ENCODE results near the gene KDM4B. TPM values are rescaled to one million over a fixed set of nuclear protein-coding genes. Genes with fewer than 3 reads are reported as not detected.

KDM4B gene
- total and polyA plus RNA-seq, 2 of the 8 experiments (the other 6 are each of a cell fraction or from before 2014, with no cell fraction given) = 12.0 to 31.9 TPM

GRCh38 chr19:5123646-5124045 is 154.7 kb downstream of the KDM4B start:
- Histone ChIP-seq H3K4me1 (replicated peaks in 1 of 4; ENCODE audit: control insufficient read depth in 3 of 4, insufficient read depth in 4 of 4, low read length in 3 of 4) (peaks cover 5 to 44% (median 38%) of the 10 kb centered on the region in 4 experiments), H3K14ac (ENCODE audit: insufficient read length) (no peak overlapping the region), H2BK5ac (ENCODE audit: low read depth, low read length) (no peak overlapping the region), H3K79me2 (ENCODE audit: control insufficient read depth in 1 of 2, insufficient read depth in 2 of 2, low read length in 2 of 2) (no peaks in the 10 kb centered on the region), H3K18ac (ENCODE audit: extremely low read depth, low read length) (no peak overlapping the region; the same call in 1 of the 2 replicates), H3K36me3 (ENCODE audit: control insufficient read depth in 2 of 4, insufficient read depth in 4 of 4, low read length in 3 of 4) (peaks cover 0 to 6% (median 2%) of the 10 kb centered on the region in 4 experiments; a peak in 4 of 8 replicates), H3K27me3 (replicated peaks in 1 of 4; ENCODE audit: control insufficient read depth in 3 of 4, extremely low read depth in 1 of 4, insufficient read depth in 3 of 4, low read length in 3 of 4) (no peaks in the 10 kb centered on the region), H3K79me1 (ENCODE audit: low read depth, low read length) (0 out of 2 replicates have a peak, but pooled peaks cover 3% of the 10 kb centered on the region), H3K23me2 (ENCODE audit: low read depth, low read length) (no peaks in the 10 kb centered on the region), H3K9ac (replicated peaks in 1 of 4; ENCODE audit: extremely low read depth in 1 of 4, low read depth in 3 of 4, low read length in 3 of 4) (no peak overlapping the region), H3K23ac (ENCODE audit: insufficient read length) (no peak overlapping the region), H3K4me2 (ENCODE audit: insufficient read depth in 1 of 2, low read depth in 2 of 2, low read length in 2 of 2) (no peak overlapping the region; a peak in 1 of 4 replicates), H2BK15ac (ENCODE audit: low read length) (no peak overlapping the region), H4K91ac (replicated peaks; ENCODE audit: insufficient read length, low read length) (no peak overlapping the region), H3K4me3 (ENCODE audit: extremely low read depth in 1 of 4, insufficient read depth in 2 of 4, low read depth in 3 of 4, low read length in 4 of 4) (no peak overlapping the region), H2BK120ac (replicated peaks; ENCODE audit: low read depth, low read length) (no peak overlapping the region), H4K8ac (ENCODE audit: extremely low read depth, insufficient read depth, low read length) (no peak overlapping the region), H4K20me1 (replicated peaks in 1 of 2; ENCODE audit: control insufficient read depth in 1 of 2, insufficient read depth in 2 of 2, low read length in 2 of 2) (no peaks in the 10 kb centered on the region), H3K9me3 (ENCODE audit: insufficient read depth in 2 of 2, low read depth in 1 of 2, low read length in 1 of 2) (no peaks in the 10 kb centered on the region), H2AFZ (ENCODE audit: low read length) (no peak overlapping the region), H3K27ac (ENCODE audit: low read depth, low read length) (no peak overlapping the region), H4K5ac (ENCODE audit: insufficient read length, low read depth, low read length) (no peak overlapping the region), H2BK20ac (ENCODE audit: low read length) (no peak overlapping the region), H2AK5ac (ENCODE audit: low read depth, low read length) (no peak overlapping the region), H3K4ac (replicated peaks; ENCODE audit: insufficient read length, low read depth, low read length) (no peak overlapping the region), H2BK12ac (ENCODE audit: low read depth, low read length) (no peak overlapping the region), H3K56ac (replicated peaks; ENCODE audit: insufficient read length, low read depth, low read length) (no peak overlapping the region)
- TF ChIP-seq KDM1A (IDR thresholded peaks at IDR 0.05; ENCODE audit: borderline replicate concordance, low read length) (no peak), SUZ12 (IDR thresholded peaks at IDR 0.05; ENCODE audit: low read length) (no peak), KDM5A (IDR thresholded peaks at IDR 0.05; ENCODE audit: low read length) (no peak), BRCA1 (IDR thresholded peaks at IDR 0.05; ENCODE audit: low read depth, low read length) (no peak)
- DNase-seq (ENCODE audit: low read depth in 1 of 2, low spot score in 2 of 2) = no peak
- CTCF ChIA-PET (ENCODE audit: partially characterized antibody) = interaction anchor here (1.2 to 1.4 kb wide), 5 partner anchors 12 to 77 kb away, joined by 3 to 5 read pairs (median 3); no protein-coding TSS in a partner anchor
- 86% methylated on average over 9 of the region's 11 CpGs; no CpG with 5 or more reads in 1 of the 2 experiments for WGBS, 2 experiments (ENCODE audit: extremely low coverage in 1 of 2, insufficient coverage in 1 of 2, insufficient read length in 1 of 2, insufficient replicate concordance in 2 of 2, low coverage in 1 of 2, low lambda C conversion rate in 2 of 2, missing lambda C conversion rate in 1 of 2)
- POLR2A ChIA-PET (ENCODE audit: partially characterized antibody) = interaction anchor here (1.1 kb wide), 1 partner anchor 16 kb away, joined by 3 read pairs; no protein-coding TSS in a partner anchor
- no peak for FAIRE-seq
